HG03039 (cell line): ENCODE data around the gene NFS1.
"Not testable (repeated sequence)": the region's sequence is repeated elsewhere in the genome, so short reads cannot be mapped to it uniquely, and the experiment has no call there.

Experiments used
- ATAC-seq: cut with Tn5 transposase; IDR thresholded peaks from one replicate; pipeline ENCODE4 v1.9.1; 2021; ENCODE audit warnings: mild to moderate bottlenecking, moderate library complexity; ENCODE audit not compliant: unreplicated experiment

Gene NFS1

GRCh38 chr20:35699127-35699956 is at the start of gene NFS1, which contains the start of gene ROMO1:
NFS1 (minus strand) TSS chr20:35699352; CDS start chr20:35699288, 64 bp downstream.
ROMO1 (plus strand) TSS chr20:35699405; CDS start chr20:35699633, 228 bp downstream.
- peak; percentile 74 for ATAC-seq

GRCh38 chr20:35744492-35744841 is 45.3 kb upstream of the NFS1 start:
- not testable (repeated sequence) for ATAC-seq

GRCh38 chr20:35743693-35744491 is 44.7 kb upstream of the NFS1 start:
- ATAC-seq = no peak

GRCh38 chr20:35742741-35743523 is 43.8 kb upstream of the NFS1 start:
- no peak for ATAC-seq

GRCh38 chr20:35741892-35742740 is 43.0 kb upstream of the NFS1 start, which contains the start of gene RBM39:
RBM39 (minus strand) TSS chr20:35742260; CDS start chr20:35740874, 1,386 bp downstream.
- ATAC-seq = peak; percentile 87

GRCh38 chr20:35739294-35740163 is 40.4 kb upstream of the NFS1 start:
- no peak for ATAC-seq

GRCh38 chr20:35738410-35739179 is 39.4 kb upstream of the NFS1 start:
- no peak for ATAC-seq

- ATAC-seq = no peak
Measured at GRCh38 chr20:35737865-35738333, 38.7 kb upstream of the NFS1 start.

- no peak for ATAC-seq
Measured at GRCh38 chr20:35735826-35736470, 36.8 kb upstream of the NFS1 start.

GRCh38 chr20:35734777-35735649 is 35.9 kb upstream of the NFS1 start:
- ATAC-seq = no peak

- ATAC-seq = no peak
Measured at GRCh38 chr20:35734374-35734773, 35.2 kb upstream of the NFS1 start.

GRCh38 chr20:35732644-35732982 is 33.5 kb upstream of the NFS1 start:
- no peak for ATAC-seq

- no peak for ATAC-seq
Measured at GRCh38 chr20:35731862-35732643, 32.9 kb upstream of the NFS1 start.

- no peak for ATAC-seq
Measured at GRCh38 chr20:35731469-35731788, 32.3 kb upstream of the NFS1 start.

- ATAC-seq = no peak
Measured at GRCh38 chr20:35730583-35731468, 31.7 kb upstream of the NFS1 start.
